ENCODE results near the gene BOD1.

BOD1 gene

DNA sequence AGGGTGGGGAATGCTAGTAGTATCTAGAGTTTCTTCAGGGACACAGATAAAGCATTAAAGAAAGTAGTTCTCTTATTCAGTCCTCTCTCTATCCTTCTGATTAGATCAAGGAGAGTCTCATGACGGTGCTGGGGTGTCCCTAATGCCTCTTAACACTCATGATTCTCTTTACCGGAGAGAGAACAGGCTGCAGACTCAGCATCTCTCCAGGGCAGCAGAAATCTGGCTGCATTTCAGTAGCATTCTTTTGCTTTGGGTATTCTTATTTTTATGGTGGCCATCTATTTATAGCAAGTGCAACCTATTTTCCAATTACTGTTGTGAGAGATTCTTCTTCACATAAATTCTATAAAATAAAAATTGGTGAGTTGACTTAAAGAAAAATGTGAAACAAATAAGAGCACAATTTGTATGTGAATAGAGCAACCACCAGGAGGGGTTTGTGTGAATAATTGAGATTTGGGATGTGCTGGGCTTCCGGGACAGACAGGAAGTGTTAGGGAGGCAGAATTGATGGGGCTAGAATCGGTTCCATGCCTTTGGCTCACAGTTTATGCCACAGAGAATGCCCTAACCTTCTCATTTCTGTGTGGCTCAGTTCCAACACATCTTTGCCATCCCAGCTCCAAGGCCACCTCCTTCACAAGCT, 23.8 kb upstream of the BOD1 start:
- DNase-seq, result no peak

- DNase-seq, result no peak
Measured at GRCh38 chr5:173638126-173639040, 21.9 kb upstream of the BOD1 start.

GRCh38 chr5:173637340-173637739, 20.9 kb upstream of the BOD1 start:
- DNase-seq, result no peak

- no peak for DNase-seq
Measured at GRCh38 chr5:173634465-173634983, 18.1 kb upstream of the BOD1 start.

DNA sequence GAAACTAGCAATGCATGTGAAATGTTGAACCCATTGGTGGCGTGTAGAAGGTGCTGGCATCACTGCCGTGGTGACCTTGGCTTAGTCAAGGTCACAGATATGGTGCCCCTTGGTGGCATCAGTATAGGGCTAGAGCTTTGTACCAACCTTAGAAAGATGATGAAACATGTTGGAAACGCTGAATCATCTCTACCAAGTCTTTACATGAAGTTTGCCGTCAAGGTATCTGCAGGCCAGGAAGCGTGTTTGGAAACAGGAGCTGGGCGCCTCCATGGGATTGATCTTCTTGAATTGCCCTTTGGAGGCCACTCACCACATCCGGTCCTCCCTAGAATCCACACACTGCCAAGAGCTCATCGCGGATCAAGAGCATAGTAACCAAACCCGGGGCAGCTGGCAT, 16.9 kb upstream of the BOD1 start:
- no peak for DNase-seq

DNA sequence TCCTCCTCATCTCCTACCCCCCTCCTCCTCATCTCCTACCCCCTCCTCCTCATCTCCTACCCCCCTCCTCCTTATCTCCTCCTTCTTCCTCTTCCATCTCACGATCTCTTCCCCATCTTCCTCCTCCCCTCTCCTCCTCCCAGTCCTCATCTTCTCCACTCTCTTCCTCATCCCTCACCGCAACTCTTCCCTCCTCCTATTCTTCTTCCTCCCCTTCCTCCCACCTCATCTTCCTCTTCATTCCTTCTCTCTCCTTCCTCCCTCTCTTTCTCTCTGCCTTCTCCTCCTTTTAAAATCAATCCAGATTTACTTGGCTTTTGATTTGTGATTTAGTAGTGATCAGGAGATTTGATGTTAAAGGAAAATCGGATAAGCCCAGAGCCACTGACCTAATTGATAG, 15.0 kb upstream of the BOD1 start:
- no peak for DNase-seq

DNA sequence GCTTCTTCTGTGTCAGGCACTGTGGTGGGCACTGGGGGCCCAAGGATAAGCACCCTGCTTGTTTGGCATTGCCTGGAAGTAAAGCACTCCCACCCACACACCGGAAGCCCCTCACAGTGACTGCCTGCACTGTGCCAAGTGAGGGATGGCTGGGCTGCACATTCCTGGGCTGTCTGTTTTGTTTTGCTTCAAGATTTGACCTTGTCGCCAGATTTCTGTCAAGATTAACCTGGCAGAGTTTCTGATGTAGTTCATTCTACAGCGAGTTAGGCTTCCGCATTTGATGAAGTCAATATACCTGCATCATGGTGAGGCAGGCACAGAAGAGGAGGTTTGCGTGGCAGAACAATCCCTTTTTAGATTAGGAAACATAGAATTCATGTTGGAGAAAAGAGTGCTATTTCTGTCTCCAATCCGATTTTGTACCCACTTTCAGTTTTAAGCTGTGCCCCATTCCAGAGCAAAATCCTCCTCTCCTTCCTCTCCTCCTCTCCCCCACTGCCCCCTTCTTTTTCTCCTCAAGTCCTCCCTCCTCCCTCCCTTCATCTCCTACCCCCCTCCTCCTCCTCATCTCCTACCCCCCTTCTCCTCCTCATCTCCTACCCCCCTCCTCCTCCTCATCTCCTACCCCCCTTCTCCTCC, 14.4 kb upstream of the BOD1 start:
- no peak for DNase-seq

DNA sequence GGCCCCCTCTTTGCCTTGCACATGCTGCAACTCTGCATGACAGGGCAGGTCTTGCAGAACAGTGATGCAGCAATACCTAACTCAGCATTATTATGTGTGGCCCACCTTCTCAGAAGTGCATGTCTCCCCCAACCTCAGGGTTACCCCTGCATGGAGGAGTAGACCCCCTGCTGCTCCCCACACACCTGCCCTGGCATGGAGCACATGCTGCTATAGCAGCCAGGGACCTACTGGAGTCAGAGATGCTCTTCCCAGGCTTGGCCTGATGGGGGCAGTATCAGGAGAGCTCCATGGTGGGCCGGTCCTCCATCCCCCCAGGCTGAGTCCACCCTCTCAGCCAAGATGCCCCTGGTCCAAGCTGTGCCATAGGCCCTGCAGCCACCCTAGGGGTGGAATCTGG, 13.2 kb upstream of the BOD1 start:
- DNase-seq, result no peak

- no peak for DNase-seq
Measured at GRCh38 chr5:173628501-173628900, 12.1 kb upstream of the BOD1 start.

DNA sequence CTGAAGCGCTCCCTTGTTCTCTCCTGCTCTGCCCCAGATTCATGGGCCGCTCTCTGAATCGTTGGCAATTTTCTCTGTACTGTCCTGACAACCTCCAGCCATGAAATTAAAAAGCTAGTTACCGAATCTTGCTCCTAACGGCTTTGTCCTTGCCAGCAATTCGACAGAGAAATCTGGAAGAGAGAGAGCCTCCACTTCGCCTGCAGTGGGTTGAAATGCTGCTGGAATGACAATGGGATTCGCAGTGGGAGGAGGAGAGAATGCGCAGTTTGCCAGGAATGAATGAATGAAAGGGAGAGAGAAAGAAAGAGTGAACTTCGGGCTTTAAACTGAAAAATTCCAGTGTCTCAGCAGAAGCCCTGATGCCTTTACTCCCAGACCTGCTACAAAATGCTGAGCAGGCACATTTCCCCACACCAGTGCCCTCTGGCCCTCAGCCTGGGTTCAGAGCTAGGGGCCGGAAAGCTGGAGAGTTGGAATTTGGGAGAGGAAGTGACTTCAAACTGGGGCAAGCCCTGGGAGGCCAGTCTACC, 11.5 kb upstream of the BOD1 start:
- DNase-seq, result no peak

DNA sequence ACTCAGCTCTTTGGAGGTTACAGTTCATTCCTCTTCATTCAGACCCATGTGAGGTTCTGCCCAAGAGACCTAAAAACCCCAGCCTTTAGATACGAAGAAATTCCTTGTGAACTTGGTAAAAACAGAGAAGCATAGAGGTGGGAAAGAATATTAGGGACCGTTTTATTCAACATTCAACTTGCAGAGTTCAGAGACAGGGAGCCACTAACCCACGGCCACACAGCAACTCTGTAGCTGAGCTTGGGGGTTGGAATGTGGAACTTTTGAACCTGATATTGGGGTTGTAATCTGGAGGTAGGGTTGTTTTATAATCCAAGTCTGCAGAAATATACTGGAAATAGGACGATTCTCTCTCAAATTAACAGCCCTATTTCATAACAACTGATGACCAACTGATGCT, 10.8 kb upstream of the BOD1 start:
- no peak for DNase-seq

DNA sequence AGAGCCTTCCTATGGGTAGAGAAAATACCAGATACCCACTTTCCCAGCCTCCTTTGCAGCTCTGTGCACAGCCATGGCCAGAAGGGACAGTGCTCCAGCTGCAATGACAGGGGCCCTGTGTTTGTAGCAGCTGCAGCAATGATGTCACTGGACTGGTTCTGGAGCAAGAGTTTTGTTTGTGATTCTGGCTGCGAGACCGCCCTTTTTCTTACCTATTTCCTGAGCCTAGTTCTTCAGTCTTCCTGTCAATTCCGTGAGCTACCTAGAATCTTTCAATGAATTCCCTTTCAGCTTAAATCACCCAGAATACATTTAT, 10.0 kb upstream of the BOD1 start:
- DNase-seq, result no peak

DNA sequence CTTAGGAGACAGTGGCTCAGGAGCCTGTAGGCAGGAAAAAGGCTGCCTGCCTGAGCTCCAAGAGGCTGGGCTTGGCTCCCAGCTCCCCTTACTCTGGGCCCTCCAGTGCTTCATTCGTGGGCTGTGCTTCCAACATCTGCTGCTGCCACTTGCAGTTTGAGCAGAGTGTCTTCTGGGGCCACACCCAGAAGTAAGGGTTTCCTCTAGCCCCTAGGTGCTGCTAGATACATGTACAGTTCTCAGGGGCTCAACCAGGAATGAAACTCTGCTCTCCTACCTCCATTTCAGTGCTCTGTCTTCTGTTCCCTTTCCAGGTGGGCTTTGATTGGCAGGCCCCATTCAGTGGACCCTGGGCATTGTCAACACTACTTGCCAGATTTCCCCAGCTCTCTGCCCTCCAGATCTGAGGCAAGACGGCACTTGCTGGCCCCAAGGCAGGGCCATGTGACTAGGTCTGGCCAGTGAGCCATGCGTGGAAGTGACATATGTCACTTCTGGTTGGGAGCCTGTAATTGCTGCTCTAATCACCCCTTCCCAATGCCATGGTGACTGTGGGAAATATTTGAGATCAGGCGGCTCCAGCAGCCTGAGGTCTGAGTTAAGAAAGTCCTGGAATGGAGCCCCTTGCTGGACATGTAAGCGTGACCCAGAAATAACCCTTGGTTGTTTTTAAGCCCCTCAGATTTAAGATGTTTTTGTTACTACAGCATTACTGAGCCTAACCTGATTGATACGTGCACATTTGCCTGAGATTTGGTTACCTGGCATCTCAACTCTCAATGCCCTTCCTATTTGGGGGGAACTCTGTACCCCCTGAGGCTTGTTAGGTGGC, 9.4 kb upstream of the BOD1 start:
- DNase-seq, result no peak

DNA sequence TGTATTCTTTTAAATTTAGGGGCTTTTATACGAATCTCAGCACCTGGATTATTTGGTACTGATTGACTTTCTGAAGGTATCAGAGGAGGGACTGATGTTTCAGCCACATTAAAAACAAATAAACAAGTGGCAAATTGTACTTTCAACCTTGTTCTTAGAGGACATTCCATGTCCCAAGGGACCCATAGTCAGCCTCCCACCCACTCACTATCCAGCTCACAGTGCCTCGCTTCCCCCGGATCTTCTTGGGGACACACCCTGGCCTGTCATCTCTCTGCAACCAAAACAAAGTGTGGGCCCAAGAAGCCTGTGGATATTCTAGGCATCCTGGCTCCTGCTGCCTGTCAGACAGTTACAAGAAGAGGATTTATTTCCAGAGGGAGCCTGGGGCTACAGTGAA, 8.8 kb upstream of the BOD1 start:
- DNase-seq, result no peak

DNA sequence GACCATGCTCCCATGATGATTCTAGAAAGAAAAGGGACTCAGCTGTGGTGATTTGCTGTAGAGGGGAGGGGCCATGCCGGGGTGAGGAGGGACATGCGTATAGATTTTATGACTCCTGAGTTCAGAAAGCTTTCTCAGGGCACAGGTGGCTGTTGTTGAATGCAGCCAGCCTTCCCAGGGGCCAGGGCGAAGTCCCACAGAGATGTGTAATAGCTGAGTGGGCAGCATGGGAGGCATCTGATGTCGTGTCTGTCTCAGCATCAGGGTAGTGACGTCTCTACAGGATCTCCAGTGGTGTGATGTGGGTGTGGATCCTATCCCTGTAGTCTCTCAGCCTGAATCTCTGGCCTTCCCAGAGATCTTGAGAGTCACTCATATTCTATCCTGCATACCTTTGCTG, 7.8 kb upstream of the BOD1 start:
- no peak for DNase-seq

- no peak for DNase-seq
Measured at GRCh38 chr5:173623789-173624188, 7.3 kb upstream of the BOD1 start.

DNA sequence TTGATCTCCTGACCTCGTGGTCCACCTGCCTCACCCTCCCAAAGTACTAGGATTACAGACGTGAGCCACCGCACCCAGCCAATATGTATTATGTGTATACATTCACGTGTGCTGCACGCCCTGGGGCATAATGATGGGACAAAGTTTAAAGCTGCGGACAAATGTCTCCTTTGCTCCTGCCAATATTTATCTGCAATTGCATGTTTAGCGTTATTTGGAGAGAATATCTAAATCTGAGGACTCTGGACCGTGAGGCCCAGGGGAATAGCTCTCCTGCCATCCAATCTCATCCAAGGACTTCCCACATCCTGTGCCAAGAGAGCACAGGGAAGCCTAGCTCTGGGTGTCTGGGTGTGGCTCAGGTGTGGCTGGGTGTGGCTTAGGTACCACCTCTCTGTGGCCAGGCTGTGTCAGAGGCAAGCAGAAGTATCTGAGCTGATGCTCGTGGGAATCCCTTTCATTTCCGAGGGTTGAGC, 6.9 kb upstream of the BOD1 start:
- no peak for DNase-seq

DNA sequence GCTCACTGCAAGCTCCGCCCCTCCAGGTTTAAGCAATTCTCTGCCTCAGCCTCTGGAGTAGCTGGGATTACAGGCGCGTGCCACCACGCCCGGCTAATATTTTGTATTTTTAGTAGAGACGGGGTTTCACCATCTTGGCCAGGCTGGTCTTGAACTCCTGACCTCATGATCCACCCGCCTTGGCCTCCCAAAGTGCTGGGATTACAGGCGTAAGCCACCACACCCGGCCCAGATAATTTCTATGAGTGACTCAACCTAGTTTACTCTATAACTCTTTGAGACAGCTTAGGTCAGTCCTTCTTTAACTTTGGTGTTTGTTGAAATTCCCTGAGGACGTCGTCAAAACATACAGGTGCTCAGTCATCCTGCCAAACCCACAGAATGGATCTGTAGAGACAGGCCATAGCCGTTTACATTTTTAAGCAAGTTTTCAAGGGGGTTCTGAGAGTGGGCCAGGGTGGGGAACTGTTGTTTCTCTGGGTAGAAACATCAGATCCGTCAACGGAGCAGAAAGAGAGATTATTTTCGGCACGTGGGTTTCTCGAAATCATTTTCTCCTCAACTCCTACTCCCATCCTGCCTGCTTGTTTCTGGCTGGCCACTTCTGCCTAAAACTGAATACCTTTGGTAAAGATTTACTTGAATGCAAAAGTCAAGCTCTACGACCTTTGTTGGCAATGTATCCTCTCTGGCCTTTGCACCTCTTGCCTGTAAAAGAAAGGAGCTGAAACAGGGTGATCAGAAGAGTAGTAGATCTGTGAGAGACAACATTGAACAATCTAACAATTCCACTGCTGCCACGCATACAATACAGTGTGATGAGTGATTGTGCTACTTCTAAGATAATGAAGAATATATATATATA, 6.0 kb upstream of the BOD1 start:
- no peak for DNase-seq

DNA sequence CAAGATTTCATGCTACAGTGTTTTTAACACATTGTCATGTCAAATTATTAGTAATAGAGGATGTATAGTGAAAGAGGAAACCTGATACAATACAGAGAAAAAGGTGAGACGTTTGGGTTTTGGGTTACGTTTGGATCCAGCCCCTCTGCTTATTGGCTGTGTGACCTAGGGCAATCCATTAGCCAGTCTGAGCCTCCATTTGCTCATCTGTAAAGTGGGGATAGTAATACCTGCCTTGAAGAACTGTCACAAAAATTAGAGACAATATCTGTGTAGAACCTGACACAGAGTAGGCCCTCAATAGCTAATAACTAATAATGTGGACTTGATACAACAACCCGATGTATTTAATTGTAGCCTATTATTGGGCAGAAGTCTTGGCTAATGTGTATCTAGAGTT, 4.3 kb upstream of the BOD1 start:
- no peak for DNase-seq

GRCh38 chr5:173618927-173619519, 2.6 kb upstream of the BOD1 start:
- peak; percentile 44 for DNase-seq

DNA sequence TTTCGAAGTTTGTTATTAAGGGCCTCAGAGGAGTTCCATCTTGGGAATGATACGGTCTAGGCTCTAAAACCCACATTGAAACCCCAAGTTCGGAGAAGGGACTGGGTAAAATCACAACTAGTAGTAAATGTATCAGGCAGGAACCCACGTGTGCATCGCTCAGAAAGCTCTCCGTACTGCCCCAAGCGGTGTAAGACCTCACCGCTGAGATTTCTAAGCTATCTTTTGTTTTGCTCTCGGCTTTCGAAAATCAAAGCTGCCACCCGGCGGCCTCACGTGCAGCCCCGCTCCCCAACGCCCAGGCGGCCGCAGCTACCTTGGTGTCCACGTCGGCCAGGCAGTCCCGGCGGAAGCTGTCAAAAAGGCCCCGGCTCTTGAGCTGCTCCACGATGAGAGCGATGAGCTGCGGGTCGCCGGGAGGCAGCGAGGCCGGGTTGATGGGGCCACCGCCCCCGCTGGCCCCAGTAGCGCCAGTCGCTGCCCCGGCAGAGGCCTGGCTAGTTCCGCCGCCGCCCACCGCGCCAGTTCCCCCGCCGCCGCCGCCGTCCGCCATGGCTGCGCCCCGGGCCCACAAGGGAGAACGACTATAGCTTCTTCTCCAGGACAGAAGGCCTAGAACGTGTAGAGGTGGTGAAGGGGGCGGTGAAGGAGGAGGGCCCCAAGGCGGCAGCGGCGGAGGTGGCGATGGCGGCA, 420 bp downstream of the BOD1 start:
- DNase-seq, result peak; percentile 82

All from amniotic stem cell (primary cell).